NCI-H526 treated with DMSO at 0.1 percent for 48 hours (cell line): ENCODE results near the gene SYTL4.
"Not testable (repeated sequence)": the region's sequence is repeated elsewhere in the genome, so short reads cannot be mapped to it uniquely, and the experiment has no call there.

Experiments
- DNase-seq: peaks from one replicate; lab custom pipeline; 2025; lab: John Stamatoyannopoulos, UW

SYTL4 gene

DNA sequence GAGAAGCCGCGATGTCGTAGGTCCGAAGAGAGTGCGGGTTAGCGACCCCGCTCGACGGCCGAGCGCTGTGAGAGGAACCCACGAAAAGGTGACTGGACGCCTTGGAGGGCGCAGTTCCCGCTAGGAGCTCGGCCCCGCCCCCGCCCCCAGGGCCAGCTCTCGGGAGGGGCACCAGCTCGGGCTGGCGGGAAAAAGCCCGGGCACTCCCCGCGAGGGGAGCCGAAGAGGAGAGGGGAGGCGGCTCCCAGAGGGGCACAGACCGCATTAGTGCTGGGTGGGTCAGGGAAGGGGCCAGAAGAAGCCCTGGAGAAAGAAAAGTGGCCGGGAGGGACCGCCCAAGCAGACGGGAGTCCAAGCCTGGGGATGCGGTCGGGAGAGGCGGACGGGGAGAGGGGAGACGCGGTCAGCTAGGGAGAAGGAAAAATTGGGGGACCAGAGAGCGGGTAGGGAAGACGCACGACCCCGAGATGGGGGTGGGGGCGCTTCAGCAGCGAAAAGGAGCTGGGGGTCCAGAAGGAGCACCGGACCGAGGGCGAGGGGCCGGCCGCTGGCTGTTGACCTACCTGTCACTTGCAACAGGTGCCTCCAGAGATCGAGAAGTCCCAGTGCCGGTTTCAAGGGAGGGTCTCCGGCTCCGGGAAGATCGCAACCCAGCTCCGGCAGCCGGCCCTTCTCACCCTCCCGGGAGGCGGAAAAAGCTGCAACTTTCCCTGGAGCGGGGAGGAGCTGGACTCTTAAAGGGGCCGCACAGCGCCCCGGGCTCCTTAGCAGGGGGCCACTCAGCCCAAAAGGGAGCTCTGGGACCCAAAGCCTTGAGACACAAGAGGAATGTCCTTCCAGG lies at the start of gene SYTL4:
Gene SYTL4 (minus strand): TSS at position 681 of the 841 bp plus-strand sequence. CDS start 30,084 bp downstream, outside the sequence.
- DNase-seq: no peak

DNA sequence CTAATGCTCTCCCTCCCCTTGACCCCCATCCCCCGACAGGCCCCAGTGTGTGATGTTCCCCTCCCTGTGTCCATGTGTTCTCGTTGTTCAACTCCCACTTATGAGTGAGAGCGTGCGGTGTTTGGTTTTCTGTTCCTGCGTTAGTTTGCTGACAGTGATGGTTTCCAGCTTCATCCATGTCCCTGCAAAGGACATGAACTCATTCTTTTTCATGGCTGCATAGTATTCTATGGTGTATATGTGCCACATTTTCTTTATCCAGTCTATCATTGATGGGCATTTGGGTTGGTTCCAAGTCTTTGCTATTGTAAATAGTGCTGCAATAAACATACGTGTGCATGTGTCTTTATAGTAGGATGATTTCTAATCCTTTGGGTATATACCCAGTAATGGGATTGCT lies 37.5 kb upstream of the SYTL4 start:
- DNase-seq: not testable (repeated sequence)

DNA sequence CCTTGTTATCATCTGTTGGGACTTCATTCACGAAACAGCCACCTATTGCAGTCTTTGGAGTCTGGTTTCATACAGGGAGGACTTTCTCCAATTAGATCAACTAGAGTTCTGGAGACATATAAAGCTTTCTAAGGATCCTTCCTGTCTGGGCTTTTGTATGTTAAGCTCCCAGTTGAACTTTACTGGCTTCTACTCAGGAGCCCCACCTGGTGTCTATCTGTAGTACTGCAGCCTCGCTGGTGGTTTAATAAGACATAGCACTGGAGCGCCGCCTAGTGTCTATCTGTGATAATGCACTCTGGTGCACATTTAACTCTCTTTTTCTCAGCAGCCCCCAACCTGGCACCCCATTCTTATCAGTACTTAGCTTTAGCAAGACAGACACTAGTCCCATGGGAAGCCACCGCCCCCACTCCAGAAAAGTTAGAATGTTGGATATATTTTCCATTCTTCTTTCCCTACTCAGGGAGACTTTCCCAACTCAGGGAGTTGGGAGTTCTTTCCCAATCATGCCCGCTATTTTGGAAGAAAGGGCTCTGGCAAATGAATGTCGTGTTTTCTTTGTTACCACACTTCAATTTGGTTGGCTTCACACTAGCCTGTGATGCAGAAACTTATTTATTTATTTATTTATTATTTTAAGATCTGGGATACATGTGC lies 36.9 kb upstream of the SYTL4 start:
- peak; percentile 34 for DNase-seq

DNA sequence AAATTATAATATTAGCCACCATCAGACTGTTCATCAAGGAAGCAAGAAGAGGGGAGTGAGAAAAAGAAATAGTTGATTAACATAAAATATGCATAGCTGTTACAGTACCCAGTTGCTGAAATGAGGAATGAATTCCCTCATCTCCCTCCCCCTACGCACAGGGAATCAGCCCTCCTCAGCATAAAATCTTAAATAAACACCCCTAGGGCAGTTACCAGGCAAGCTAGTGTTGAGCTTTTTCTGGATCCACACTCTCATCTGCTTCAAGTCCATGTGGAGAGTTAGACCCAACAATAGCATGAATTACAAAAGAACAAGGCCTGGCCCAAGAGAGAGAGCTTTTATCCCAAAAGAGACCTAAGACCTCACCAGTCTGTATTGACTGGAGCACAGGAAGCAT lies 19.0 kb upstream of the SYTL4 start:
- no peak for DNase-seq

DNA sequence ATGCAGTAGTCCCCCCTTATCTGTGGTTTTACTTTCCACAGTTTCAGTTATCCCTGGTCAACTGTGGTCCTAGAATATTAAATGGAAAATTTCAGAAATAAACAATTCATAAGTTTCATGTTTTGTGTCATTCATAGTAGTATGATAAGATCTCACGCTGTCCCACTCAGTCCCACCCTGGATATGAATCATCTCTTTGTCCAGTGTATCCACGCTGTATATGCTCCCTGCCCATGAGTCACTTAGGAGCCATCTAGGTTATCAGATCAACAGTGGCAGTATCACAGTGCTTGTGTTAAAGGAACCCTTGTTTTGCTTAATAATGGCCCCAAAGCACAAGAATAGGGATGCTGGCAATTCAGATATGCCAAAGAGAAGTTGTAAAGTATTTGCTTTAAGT lies 16.2 kb upstream of the SYTL4 start:
- no peak for DNase-seq

DNA sequence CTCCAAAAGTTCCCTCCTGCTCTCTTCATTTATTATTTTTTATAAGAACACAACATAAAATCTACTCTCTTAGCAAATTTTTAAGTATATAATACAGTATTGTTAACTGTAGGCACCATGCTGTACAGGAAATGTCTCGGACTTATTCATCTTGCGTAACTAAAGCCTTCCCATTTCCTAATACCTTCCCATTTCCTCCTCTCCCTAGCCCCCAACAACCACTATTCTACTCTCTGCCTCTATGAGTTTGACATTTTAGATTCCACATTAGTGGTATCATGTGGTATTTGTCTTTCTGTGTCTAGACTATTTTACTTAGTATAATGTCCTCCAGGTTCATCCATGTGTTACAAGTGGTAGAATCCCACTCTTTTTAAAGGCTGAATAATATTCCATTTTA lies 15.8 kb upstream of the SYTL4 start:
- DNase-seq: no peak

DNA sequence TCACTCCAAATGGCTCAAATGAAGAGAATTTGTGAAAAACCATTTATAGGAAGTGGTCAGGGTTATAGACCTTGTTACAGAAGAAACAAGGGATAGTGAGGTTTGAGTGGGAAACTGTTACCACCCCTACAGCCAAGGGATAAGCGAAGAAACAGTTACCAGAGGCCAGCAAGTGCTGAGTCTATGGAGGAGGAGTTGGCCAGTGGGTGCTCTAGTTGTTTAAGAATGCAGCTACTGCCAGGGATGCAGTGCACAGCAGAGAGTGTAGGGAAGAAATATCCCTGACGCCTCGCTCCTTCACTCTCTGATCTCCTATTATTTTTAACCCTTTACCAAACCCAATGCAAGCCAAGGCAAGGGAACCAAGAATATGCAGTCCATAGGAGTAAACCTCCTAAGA lies 15.2 kb upstream of the SYTL4 start:
- DNase-seq: no peak

DNA sequence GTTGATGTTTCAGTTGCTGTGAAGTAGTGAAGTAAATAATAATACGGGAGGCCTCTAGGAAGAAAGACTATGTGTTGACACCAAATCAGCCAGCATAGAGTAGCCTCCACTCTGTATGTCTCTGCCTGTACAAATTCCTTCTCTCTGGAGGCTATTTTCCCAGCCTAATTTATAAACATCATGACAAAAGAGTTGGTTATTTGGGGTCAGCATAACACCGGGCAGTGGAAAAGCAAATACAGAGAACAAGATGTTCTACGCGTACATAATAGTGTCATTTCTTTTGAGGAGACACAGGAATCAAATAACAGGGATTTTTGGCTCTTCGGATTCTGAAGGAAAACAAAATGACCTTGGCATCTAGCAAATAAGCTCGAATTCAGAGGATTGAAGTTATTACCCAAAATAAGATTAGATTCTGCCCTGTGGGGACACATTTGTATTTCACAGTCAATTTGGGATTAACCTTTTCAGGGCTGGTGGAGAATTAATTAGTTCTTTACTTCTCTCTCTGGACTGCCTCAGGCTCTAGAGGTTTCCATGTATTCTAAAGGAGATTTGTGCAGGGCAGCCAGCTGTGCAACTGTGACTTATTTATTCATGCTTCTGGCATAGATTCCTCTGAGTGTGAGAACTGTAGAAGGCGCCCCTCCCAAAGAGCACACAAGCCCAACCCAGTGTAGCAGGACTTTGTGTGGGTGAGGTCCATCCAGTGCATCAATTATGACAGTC lies 14.1 kb upstream of the SYTL4 start:
- no peak for DNase-seq

DNA sequence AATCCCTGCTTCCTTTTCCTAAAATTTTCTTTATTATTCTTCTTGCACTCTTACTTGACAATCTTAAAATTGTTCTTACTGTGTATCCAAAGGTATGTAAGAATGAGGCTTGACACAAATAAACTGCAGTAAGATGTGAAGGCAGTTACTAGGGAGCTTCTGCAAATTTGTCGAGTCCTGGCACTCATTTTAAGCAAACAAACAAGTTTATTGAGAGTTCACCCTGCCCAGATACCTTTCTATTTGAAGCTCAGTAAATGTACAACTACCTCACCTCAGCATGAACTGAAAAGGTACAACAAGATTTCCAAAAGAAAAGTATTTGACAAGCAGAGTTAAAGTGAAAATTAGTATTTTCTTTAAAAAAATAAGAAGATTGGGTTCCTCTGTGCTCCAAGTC lies 13.3 kb upstream of the SYTL4 start:
- DNase-seq: no peak

DNA sequence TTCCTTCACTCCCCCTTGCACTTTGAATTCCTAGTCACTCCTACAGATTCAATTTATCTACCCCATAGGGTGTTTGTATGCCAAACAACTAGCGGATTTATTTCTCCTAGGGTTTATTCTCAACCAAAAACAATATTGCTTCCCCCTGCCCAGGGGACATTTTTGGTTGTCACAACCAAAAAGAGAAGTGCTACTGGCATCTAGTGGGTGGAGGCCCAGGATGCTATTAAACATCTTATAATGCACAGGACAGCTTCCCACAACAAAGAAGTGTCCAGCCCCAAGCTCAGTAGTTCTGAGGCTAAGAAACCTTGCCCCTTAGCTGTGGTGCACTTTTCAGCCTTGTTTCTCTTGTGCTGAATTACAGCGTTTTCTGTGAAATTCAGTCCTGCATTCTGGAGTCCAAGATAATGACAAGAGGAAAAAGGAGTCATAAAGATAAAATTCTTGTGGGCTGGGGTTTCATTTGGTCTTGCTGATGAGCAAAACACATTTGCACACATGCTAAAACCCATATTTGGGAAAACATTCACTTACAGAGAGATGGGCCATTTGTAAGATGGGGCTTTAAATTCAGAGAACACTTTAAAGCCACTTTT lies 11.2 kb upstream of the SYTL4 start:
- no peak for DNase-seq

DNA sequence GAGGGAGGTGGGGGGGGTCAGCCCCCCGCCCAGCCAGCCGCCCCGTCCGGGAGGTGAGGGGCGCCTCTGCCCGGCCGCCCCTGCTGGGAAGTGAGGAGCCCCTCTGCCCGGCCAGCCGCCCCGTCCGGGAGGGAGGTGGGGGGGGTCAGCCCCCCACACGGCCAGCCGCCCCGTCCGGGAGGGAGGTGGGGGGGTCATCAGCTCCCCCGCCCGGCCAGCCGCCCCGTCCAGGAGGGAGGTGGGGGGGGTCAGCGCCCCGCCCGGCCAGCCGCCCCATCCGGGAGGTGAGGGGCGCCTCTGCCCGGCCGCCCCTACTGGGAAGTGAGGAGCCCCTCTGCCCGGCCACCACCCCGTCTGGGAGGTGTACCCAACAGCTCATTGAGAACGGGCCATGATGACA lies 7.9 kb downstream of the SYTL4 start:
- DNase-seq: not testable (repeated sequence)

DNA sequence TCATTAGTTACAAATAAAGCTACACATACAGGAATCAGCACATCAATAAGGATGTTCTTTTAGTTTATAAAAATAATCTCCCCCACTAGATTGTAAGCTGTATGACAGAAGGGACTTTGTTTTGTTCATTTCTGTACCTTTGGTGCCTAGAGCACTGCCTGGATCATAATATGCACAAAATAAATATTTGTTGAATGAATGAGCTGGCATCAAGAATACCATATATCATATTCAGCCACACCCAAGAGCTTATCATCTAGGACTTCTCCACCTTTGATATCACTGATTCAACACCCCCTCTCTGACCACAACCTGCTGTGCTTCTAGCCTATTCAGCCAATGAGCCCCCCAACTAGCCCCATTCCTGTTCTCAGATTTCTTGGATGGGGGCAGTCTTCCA lies 10.6 kb downstream of the SYTL4 start:
- DNase-seq: no peak

DNA sequence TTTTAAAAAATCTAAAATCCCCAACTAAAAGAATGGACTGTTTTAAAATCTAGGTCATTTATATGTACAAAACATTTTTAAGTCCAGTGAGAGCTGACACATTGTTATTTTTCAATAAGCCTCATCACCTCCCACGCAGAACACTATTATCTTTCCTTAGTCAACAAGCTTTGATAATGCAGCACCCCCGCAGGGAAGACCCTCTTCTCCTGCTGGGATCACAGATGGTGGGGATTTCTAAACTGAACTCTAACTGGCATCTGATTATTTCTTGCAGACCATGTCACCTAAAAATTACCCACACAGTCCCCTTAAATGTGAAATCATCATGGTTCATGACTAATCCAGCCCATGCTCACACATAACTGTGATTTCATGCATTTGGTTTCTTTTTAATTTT lies 11.6 kb downstream of the SYTL4 start:
- no peak for DNase-seq

DNA sequence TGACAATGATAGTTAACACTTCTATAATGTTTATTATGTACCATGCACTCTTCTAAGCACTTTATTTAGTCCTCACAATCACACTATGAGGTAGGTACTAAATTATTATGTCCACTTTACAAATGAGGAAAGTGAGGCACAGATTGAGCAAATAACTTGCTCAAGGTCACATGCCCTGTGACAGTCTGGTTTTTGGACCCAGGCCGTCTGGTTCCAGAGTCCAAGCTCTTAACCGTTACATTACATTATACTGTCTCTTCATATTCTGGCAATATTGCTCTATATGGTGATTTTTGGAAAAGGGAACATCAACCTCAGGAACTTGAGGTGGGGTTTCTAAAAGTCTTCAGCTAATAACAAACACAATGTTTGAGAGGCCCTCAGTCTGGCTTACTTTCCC lies 12.8 kb downstream of the SYTL4 start:
- DNase-seq: no peak

DNA sequence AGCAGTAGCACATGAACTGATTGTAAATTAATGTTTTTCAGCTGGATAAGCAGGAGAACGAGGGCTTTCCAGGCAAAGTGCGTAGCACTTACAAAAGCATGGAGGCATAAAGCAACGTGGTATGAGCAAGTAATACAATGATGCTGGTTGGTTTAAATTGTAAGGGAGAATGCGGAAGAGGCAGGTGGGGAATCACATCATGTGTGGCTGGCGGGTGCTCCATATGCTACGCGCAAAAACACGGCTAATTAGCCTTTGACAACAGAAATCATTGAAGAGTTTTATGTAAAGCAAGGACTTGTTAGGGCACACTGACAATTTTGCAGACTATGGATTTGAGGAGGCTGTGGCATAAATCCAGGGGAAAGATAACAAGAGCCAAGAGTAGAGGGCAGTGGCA lies 14.6 kb downstream of the SYTL4 start:
- no peak for DNase-seq

DNA sequence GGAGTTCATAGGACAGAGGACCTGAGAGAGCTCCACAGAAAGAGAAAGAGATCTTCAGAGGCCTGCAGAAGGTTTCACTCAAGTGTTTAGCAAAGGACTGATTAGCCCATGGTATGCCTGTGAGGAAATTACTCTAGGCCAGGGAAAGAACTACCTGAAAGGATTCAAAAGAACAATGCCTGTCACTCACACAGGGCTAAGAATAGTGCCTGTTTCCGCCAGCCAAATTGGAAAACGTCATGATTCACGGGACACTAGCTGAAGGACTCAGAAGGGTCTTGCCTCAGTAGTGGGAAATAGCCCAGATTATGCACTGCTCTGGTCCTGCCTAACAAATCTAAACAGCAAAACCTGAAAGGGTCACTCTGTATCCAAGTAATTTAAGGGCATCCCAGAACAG lies 21.1 kb downstream of the SYTL4 start:
- DNase-seq: no peak

DNA sequence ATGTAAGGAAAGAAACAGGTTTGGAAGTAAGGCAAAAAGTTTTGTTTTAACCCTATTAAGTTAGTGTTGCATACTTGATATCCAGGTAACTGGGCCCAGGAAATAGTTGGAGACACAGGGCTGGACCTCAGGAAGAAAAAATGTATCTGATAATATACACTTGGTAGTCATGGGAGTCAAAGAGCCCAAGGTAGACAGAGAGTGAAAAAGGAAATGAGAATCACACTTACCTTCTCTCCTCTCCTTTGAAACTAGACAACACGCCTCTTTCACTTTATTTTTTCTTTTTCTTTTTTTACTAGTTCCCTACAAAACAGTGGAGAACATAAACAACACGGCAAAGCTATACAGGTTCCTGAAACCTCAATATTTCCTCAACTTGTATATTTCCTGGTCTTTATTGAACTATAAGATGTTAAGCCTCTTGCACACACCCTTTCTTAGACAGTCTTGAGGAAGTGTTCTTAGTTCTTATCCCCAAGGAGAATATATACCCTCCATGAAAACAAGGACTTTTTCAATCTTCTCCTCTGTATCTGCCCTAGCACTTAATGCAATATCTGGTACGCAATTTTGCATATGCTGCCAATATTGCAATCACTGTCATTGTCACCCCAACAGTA lies 27.2 kb downstream of the SYTL4 start:
- DNase-seq: no peak

DNA sequence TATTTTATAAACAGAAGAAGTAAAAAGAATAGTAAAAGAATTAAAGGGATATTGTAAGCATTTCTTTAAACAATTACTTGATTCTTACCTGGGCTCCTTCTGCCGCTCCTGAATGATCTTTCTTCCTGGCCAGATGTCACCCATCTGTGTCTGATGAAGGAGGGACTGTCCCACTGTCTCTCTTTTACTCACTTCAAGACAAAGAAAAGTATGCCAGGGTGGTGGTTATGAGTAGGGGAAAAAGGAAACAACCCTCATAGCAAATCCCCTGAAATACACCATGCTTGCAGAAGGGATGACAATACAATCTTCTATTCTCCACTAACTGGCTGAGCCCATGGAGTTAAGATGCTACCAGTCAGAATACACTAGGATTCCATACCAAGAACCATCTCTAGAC lies 31.1 kb downstream of the SYTL4 start:
- no peak for DNase-seq

DNA sequence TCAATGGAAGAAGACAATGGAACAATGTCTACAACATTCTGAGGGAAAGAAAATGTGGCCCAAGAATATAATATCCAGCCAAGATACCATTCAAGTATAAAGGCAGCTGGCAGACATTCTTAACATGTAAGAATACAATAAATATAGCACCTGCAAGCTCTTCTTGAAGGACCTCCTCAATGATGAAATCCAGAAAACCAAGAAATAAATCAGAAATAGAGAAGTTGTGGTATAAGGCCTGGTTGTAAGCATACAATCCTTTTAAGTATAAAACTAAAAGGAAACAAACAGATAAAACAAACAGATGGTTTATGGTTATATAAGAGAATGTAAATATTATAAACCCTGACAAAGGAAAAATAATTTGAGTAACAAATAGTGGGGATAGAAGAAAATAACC lies 33.4 kb downstream of the SYTL4 start:
- DNase-seq: no peak

DNA sequence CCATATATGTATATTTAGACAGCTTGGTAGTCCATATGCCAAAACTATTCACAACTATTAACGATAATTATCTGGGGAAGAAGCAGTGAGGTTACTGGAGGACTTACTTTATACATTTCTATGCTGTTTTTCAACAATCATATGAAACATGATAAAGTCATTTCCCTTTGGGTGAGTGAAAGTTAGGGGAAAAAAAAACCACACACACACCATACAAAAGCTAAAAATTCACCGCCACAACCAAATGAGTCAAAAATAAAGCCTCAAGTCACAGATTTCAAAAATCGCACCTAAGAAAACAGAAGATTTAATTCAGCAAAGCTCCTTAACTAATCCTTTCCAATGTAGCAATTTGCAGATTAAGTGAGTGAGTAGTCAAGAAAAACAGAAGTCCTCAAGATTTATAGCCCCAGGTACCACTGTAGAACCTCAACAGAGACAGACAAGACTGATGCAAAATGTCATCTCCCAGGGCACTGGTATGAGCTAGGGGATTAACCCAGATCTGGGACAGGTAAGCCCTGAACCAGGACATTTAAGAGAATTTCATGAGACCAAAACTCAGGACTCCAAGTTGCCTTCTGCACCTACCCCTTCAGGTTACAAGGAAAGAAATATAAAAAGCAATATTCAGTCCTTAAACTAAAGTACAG lies 35.1 kb downstream of the SYTL4 start:
- DNase-seq: no peak

DNA sequence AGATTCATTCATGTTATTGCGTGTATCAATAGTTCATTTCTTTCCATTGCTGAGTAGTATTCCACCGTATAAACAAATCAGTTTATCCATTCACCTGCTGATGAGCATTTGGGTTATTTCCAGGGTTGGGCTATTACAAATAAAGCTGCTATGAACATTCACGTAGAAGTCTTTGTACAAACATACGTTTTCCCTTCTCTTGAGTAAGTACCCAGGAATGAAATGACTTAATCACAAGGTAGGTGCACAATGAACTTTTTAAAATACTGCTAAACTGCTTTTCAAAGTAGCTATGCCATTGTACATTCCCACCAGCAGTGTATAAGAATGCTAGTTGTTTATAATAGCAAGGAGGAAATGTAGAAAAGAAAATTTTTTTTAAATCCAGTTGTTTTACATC lies 35.9 kb downstream of the SYTL4 start:
- no peak for DNase-seq

DNA sequence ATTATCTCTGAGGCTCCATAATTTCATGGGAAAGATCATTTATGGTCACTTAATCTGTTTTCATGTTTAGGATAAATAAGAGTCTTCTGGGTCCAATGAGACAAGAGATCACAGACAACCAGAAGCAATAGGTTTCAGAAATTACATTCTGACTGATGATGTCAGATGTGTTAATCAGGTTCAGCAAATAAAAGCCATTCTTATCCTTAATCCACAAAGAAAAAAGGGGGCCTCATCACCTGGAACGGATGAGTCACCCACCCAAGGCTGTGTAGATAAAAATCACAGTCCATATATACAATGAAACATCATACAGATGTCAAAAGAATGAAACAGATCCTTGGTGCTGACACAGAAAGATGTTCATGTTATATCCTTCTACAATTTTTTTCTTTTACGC lies 36.6 kb downstream of the SYTL4 start:
- no peak for DNase-seq
